Ovary (tissue), 3 donors: Measurements from ENCODE around the gene AP1G1.

Experiments
- EP300 ChIP-seq: sonication (generic); formaldehyde crosslinking; IDR thresholded peaks from one replicate; pipeline ENCODE4 v1.6.1; 2017; ENCODE audit warnings: antibody characterized with exemption
- POLR2A ChIP-seq: fragments of 450-650 bp; IDR thresholded peaks from one replicate; pipeline ENCODE4 v1.6.1; 2017; ENCODE audit warnings: antibody characterized with exemption, mild to moderate bottlenecking, moderate library complexity
- TF ChIP-seq, protein P1 (sequence below), 3 donors: fragments of 450-650 bp in 2 of 3; fragments of 200-600 bp in 1 of 3; IDR thresholded peaks; one replicate each; pipeline versions ENCODE4 v1.5.1 to v1.8.0; 2016 to 2022; ENCODE audit warnings: antibody characterized with exemption in 3 of 3, mild to moderate bottlenecking in 1 of 3
- donor health status: DM: no; HTN: no; CAD: no.

DNA sequence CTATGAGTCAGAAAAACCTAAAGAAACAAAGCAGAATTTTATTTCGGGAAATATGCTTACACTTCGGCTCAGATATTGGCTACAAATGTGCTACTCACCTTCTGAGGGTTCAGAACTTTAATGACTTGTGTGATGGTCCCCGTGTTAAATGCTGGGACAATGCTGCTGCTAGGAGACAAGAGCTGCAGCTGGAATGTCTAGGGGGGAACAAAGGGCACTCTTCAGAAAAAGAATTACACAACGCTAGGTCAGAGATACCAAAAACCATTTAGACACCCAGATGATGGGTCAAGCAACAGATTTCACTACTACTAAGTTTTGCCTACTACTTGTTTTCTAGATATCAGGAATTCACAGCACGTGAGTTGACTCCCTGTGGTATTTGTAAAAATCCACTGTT lies 74.1 kb downstream of the AP1G1 start:
- TF ChIP-seq, protein P1, sequence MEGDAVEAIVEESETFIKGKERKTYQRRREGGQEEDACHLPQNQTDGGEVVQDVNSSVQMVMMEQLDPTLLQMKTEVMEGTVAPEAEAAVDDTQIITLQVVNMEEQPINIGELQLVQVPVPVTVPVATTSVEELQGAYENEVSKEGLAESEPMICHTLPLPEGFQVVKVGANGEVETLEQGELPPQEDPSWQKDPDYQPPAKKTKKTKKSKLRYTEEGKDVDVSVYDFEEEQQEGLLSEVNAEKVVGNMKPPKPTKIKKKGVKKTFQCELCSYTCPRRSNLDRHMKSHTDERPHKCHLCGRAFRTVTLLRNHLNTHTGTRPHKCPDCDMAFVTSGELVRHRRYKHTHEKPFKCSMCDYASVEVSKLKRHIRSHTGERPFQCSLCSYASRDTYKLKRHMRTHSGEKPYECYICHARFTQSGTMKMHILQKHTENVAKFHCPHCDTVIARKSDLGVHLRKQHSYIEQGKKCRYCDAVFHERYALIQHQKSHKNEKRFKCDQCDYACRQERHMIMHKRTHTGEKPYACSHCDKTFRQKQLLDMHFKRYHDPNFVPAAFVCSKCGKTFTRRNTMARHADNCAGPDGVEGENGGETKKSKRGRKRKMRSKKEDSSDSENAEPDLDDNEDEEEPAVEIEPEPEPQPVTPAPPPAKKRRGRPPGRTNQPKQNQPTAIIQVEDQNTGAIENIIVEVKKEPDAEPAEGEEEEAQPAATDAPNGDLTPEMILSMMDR (IDR thresholded peaks at IDR 0.05) = no peak
- TF ChIP-seq EP300 = no peak
- no peak for TF ChIP-seq POLR2A
